ENCODE data around the gene MAP3K21.

Gene MAP3K21

DNA sequence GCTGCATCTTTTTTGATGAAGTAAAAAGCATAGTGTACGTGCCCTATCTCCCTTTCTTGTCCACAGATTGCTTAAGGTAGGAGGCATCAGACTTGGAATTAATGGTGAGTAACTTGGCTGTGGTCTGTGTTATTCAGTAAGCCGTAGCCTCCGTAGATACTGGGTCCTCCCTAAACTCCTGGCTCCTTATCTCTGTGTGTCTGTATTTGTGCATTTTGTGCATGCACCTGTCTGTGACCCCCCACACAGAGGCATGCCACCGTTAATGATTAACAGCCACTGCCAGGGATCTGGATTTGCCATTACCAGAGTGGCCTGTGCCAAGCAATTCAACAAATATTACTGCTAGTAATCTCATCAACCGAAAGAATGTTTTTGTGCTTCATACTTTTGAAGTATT, 31.9 kb downstream of the MAP3K21 start (continued):
- TF ChIP-seq, protein P1, sequence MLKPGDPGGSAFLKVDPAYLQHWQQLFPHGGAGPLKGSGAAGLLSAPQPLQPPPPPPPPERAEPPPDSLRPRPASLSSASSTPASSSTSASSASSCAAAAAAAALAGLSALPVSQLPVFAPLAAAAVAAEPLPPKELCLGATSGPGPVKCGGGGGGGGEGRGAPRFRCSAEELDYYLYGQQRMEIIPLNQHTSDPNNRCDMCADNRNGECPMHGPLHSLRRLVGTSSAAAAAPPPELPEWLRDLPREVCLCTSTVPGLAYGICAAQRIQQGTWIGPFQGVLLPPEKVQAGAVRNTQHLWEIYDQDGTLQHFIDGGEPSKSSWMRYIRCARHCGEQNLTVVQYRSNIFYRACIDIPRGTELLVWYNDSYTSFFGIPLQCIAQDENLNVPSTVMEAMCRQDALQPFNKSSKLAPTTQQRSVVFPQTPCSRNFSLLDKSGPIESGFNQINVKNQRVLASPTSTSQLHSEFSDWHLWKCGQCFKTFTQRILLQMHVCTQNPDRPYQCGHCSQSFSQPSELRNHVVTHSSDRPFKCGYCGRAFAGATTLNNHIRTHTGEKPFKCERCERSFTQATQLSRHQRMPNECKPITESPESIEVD (tag by site-specific recombination; IDR thresholded peaks at IDR 0.05) = peak; percentile 8; the same call in 1 of the 2 replicates
- TF ChIP-seq ZNF121 (tag by site-specific recombination; IDR thresholded peaks at IDR 0.05) (no peak), ZNF48 (tag by site-specific recombination; IDR thresholded peaks at IDR 0.05) (no peak), ZNF660 (tag by site-specific recombination; IDR thresholded peaks at IDR 0.05) (no peak), ZNF19 (tag by site-specific recombination; IDR thresholded peaks at IDR 0.05; ENCODE audit: low read depth) (no peak), ZNF548 (tag by site-specific recombination; IDR thresholded peaks at IDR 0.05) (no peak), ZNF623 (tag by site-specific recombination; IDR thresholded peaks at IDR 0.05) (no peak), ZNF600 (tag by site-specific recombination; IDR thresholded peaks at IDR 0.05) (peak; percentile 29; the same call in 1 of the 2 replicates), ZNF596 (tag by site-specific recombination; IDR thresholded peaks at IDR 0.05) (no peak), ZXDB (tag by site-specific recombination; IDR thresholded peaks at IDR 0.05) (0 out of 2 replicates have a peak, but pooled peaks have one; percentile 23), ZNF169 (tag by site-specific recombination; IDR thresholded peaks at IDR 0.05) (no peak), KLF1 (tag by site-specific recombination; IDR thresholded peaks at IDR 0.05) (no peak), ZEB2 (tag by site-specific recombination; IDR thresholded peaks at IDR 0.05) (no peak), ZNF16 (tag by site-specific recombination; IDR thresholded peaks at IDR 0.05; ENCODE audit: low read depth) (no peak), ZNF341 (tag by site-specific recombination; IDR thresholded peaks at IDR 0.05; ENCODE audit: low read depth) (no peak), ZBTB7A (tag by site-specific recombination; IDR thresholded peaks at IDR 0.05; ENCODE audit: low read depth) (no peak), GLIS1 (tag by site-specific recombination; IDR thresholded peaks at IDR 0.05) (peak; percentile 97), ZNF670 (tag by site-specific recombination; IDR thresholded peaks at IDR 0.05; ENCODE audit: low read depth) (no peak), ZNF791 (tag by site-specific recombination; IDR thresholded peaks at IDR 0.05) (no peak), ZNF658 (tag by site-specific recombination; IDR thresholded peaks at IDR 0.05) (no peak), KLF16 (tag by site-specific recombination; IDR thresholded peaks at IDR 0.05) (no peak), OSR2 (tag by site-specific recombination; IDR thresholded peaks at IDR 0.05) (peak; percentile 70), GLI4 (tag by site-specific recombination; IDR thresholded peaks at IDR 0.05) (no peak), ZNF155 (tag by site-specific recombination; IDR thresholded peaks at IDR 0.05) (no peak), ZNF544 (tag by site-specific recombination; IDR thresholded peaks at IDR 0.05) (no peak)
- TF ChIP-seq, protein P2, sequence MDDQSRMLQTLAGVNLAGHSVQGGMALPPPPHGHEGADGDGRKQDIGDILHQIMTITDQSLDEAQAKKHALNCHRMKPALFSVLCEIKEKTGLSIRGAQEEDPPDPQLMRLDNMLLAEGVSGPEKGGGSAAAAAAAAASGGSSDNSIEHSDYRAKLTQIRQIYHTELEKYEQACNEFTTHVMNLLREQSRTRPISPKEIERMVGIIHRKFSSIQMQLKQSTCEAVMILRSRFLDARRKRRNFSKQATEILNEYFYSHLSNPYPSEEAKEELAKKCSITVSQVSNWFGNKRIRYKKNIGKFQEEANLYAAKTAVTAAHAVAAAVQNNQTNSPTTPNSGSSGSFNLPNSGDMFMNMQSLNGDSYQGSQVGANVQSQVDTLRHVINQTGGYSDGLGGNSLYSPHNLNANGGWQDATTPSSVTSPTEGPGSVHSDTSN (CRISPR knock-in tag; IDR thresholded peaks at IDR 0.05) = no peak
- TF ChIP-seq, protein P3, sequence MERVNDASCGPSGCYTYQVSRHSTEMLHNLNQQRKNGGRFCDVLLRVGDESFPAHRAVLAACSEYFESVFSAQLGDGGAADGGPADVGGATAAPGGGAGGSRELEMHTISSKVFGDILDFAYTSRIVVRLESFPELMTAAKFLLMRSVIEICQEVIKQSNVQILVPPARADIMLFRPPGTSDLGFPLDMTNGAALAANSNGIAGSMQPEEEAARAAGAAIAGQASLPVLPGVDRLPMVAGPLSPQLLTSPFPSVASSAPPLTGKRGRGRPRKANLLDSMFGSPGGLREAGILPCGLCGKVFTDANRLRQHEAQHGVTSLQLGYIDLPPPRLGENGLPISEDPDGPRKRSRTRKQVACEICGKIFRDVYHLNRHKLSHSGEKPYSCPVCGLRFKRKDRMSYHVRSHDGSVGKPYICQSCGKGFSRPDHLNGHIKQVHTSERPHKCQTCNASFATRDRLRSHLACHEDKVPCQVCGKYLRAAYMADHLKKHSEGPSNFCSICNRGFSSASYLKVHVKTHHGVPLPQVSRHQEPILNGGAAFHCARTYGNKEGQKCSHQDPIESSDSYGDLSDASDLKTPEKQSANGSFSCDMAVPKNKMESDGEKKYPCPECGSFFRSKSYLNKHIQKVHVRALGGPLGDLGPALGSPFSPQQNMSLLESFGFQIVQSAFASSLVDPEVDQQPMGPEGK (tag by site-specific recombination; IDR thresholded peaks at IDR 0.05) = no peak
- TF ChIP-seq, protein P4, sequence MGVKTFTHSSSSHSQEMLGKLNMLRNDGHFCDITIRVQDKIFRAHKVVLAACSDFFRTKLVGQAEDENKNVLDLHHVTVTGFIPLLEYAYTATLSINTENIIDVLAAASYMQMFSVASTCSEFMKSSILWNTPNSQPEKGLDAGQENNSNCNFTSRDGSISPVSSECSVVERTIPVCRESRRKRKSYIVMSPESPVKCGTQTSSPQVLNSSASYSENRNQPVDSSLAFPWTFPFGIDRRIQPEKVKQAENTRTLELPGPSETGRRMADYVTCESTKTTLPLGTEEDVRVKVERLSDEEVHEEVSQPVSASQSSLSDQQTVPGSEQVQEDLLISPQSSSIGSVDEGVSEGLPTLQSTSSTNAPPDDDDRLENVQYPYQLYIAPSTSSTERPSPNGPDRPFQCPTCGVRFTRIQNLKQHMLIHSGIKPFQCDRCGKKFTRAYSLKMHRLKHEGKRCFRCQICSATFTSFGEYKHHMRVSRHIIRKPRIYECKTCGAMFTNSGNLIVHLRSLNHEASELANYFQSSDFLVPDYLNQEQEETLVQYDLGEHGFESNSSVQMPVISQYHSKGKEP (tag by site-specific recombination; IDR thresholded peaks at IDR 0.05) = peak; percentile 92
- TF ChIP-seq, protein P5, sequence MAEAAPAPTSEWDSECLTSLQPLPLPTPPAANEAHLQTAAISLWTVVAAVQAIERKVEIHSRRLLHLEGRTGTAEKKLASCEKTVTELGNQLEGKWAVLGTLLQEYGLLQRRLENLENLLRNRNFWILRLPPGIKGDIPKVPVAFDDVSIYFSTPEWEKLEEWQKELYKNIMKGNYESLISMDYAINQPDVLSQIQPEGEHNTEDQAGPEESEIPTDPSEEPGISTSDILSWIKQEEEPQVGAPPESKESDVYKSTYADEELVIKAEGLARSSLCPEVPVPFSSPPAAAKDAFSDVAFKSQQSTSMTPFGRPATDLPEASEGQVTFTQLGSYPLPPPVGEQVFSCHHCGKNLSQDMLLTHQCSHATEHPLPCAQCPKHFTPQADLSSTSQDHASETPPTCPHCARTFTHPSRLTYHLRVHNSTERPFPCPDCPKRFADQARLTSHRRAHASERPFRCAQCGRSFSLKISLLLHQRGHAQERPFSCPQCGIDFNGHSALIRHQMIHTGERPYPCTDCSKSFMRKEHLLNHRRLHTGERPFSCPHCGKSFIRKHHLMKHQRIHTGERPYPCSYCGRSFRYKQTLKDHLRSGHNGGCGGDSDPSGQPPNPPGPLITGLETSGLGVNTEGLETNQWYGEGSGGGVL (tag by site-specific recombination; IDR thresholded peaks at IDR 0.05) = no peak
- TF ChIP-seq, protein P6, sequence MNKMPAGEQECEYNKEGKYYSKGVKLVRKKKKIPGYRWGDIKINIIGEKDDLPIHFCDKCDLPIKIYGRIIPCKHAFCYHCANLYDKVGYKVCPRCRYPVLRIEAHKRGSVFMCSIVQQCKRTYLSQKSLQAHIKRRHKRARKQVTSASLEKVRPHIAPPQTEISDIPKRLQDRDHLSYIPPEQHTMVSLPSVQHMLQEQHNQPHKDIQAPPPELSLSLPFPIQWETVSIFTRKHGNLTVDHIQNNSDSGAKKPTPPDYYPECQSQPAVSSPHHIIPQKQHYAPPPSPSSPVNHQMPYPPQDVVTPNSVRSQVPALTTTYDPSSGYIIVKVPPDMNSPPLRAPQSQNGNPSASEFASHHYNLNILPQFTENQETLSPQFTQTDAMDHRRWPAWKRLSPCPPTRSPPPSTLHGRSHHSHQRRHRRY (tag by site-specific recombination; IDR thresholded peaks at IDR 0.05) = no peak
- TF ChIP-seq, protein P7, sequence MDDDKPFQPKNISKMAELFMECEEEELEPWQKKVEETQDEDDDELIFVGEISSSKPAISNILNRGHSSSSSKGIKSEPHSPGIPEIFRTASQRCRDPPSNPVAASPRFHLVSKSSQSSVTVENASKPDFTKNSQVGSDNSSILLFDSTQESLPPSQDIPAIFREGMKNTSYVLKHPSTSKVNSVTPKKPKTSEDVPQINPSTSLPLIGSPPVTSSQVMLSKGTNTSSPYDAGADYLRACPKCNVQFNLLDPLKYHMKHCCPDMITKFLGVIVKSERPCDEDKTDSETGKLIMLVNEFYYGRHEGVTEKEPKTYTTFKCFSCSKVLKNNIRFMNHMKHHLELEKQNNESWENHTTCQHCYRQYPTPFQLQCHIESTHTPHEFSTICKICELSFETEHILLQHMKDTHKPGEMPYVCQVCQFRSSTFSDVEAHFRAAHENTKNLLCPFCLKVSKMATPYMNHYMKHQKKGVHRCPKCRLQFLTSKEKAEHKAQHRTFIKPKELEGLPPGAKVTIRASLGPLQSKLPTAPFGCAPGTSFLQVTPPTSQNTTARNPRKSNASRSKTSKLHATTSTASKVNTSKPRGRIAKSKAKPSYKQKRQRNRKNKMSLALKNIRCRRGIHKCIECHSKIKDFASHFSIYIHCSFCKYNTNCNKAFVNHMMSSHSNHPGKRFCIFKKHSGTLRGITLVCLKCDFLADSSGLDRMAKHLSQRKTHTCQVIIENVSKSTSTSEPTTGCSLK (tag by site-specific recombination; IDR thresholded peaks at IDR 0.05) = no peak

All from HEK293 (cell line).